GM18517 (cell line): ENCODE results near the gene OSBPL9.
"Not testable (repeated sequence)": the region's sequence is repeated elsewhere in the genome, so short reads cannot be mapped to it uniquely, and the experiment has no call there.

Experiments used
- ATAC-seq: cut with Tn5 transposase; IDR thresholded peaks from one replicate; pipeline ENCODE4 v1.9.1; 2021; ENCODE audit warnings: mild to moderate bottlenecking, moderate library complexity; ENCODE audit not compliant: unreplicated experiment

Gene OSBPL9

DNA sequence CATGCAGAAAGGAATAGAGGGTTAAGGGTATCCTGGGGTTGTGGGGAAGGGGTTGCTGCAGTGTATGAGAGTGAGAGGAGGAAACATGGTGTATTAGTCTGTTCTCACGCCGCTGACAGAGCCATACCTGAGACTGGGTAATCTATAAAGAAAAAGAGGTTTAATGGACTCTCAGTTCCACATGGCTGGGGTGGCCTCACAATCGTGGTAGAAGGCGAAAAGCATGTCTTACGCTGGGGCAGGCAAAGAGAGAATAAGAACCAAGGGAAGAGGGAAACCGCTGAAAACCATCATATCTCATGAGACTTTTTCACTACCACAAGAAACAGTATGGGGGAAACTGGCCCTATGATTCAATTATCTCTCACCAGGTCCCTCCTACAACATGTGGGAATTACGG, 17.7 kb downstream of the OSBPL9 start:
- ATAC-seq: no peak

DNA sequence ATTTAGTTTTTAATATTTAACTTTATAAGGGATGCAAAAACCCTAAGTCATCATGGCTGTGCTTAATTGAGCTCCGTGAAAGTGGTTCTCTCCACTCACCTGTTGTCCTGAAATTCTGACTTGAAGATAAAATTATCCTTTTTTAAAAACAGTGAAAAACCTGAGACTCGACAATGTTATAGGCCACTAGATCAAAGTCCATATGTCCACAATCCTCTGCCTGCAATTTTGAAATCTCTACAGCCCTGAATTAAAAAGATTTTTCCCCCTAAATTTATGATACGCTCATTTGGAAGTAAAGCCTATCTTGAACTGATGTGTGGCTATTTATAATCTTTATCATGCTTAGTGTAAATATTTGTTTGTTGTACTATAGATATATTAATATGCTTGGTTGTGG, 18.7 kb downstream of the OSBPL9 start:
- no peak for ATAC-seq

DNA sequence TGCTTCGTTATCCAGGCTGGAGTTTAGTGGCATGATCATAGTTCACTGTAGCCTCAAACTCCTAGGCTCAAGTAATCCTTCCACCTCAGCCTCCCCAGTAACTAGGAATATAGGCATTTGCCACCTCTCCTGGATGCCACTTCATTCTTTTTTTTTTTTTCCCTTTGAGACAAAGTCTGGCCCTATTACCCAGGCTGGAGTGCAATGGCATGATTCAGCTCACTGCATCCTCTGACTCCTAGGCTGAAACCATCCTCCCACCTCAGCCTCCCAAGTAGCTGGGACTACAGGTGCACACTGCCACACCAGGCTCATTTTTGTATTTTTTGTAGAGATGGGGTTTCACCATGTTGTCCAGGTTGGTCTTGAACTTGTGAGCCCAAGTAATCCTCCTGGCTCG, 19.3 kb downstream of the OSBPL9 start:
- no peak for ATAC-seq

DNA sequence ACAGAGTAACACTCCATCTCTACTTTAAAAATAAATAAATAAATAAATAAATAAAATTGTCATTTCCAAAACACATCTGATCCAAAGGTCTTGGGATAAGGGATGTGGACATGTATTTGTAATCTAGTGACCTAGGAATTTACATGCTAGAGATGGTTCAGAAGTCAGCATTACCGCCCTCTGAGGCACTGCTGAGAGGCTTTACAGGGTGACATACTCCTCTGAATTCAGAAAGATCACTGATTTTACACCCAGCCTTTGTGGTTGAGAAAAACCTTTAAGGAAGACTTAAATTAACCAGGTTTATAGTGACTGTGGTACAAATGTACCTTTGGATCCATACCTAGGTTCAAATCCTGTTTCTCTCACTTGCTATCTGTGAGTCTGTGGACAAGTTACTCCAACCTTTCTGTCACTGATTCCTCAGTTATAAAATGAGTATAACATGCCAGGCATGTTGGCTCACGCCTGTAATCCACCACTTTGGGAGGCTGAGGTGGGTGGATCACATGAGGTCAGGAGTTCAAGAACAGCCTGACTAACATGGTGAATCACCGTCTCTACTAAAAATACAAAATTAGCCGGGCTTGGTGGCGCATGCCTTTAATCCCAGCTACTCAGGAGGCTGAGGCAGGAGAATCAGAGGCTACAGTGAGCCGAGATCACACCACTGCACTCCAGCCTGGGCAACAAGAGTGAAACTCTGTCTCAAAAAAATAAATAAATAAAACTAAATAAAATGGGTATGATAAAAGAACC, 20.1 kb downstream of the OSBPL9 start:
- ATAC-seq: no peak

DNA sequence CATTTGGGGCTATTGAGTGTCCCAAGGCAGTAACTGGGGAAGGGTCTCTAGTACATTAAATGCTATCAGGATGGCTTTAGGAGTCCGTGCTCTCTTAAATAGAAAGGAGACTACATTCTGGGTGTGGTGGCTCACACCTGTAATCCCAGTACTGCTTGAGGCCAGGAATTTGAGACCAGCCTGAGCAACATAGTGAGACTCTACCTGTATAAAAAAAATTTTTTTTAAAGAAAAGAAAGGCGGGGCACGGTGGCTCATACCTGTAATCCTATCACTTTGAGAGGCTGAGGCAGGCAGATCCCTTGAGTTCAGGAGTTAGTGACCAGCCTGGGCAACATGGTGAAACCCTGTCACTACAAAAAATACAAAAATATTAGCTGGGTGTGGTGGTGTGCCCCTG, 21.5 kb downstream of the OSBPL9 start:
- no peak for ATAC-seq

DNA sequence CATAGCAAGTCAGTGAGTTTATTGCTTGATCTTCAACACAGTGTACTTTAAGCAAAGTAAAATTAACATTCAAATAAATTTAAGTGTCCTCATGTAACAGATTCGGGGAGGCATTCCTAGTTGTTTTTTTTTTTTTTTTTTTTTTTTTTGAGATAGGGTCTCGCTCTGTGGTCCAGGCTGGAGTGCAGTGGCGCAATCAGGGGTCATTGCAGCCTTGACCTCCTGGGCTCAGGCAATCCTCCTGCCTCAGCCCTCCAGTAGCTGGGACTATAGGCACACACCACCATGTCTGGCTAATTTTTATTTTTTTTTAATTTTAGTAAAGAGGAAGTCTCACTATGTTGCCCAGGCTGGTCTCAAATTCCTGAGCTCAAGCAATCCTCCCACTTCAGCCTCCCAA, 22.8 kb downstream of the OSBPL9 start:
- ATAC-seq: no peak

DNA sequence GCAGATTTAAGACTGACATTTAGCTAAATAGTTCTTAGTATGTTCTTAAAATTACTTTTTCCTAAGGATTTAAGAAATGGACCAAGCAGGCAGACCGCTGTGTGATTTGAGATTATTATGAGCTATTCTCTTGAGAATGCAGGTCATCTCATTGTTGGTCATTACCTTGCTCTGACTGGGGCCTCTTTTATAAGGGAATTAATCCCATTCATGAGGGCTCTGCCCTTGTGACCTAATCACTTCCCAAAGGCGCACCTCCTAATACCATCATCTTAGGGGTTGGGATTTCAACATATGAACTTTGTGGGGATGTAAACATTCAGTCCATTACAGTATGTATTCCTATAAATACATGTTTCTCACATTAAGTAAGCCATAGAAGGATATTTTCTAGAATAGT, 24.2 kb downstream of the OSBPL9 start:
- ATAC-seq: no peak

DNA sequence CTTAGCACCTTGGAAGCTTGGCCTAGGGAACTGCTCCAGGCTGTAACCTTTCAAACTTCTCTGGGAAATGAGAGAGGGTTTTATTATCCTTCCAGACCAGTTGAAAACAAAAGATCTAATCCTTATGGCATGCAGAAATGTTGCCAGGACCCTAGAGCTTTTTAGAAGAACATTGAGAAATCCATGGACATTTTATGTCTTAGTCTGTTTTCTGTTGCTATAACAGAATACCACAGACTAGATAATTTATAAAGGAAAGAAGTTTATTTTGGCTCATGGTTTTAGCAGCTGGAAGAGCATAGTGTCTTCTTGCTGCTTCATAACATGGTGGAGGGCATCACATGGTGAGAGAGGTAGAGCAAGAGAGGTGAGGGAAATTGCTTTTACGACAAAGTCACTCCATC, 25.8 kb downstream of the OSBPL9 start:
- ATAC-seq: no peak

DNA sequence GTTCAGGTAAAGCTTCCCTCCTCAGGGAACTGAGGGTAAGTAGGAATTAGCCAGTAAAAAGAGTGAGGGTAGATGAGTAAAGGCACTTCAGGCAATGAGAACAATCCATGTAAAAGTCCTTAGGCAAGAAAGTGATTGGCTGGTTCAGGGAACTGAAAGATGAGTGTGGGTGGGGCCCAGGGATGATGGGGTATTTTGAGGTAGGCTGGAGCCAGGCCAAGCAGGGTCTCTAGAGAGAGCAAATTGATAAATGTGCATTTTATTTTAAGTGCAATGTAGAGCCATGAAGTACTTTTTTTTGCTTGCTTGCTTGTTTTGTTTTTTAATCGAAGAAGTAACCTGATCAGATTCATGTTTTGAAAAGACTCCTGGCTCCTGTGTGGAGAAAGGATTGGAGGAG, 26.5 kb downstream of the OSBPL9 start:
- no peak for ATAC-seq

DNA sequence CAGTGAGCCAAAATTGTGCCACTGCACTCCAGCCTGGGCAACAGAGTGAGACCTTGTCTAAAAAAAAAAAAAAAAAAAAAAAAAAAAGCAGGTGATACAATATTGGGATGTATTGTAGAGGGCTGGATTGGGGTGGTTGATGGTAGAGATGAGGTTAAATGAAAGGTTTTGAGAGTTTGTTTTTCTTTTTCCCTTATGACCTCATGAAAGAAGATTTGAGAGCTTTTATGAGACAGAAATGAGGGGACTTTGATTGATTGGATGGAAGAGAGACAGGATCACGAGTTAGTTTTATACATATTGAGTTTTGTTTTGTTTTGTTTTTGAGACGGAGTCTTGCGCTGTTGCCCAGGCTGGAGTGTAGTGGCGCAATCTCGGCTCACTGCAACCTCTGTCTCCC, 27.1 kb downstream of the OSBPL9 start:
- ATAC-seq: no peak

DNA sequence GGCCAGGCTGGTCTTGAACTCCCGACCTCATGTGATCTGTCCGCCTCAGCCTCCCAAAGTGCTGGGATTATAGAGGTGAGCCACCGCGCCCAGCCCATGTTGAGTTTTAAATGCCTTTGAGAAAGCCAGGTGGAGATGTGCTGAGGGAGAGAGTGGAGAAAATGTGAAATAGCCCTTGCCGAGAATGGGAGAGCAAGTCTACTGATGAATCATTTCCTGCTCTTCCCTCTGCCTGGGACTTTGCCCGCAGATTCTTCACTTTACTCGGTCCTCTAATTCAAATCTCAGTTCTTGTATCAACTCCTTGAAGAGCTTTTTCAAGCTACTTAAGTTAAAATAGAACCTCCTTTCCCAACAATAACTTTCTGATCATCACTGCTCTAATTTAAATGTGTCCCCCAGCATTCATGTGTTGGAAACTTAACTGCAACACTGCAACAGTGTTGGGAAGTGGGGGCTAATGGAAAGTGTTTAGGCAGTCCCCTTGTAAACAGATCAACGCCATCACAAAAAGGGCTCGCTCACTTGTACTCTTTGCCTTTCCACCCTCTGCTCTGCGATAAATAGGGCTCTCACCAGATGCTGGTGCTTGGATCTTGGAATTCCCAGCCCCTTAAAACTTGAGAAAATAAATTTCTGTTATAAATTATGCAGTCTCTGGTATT, 27.8 kb downstream of the OSBPL9 start:
- ATAC-seq: no peak

DNA sequence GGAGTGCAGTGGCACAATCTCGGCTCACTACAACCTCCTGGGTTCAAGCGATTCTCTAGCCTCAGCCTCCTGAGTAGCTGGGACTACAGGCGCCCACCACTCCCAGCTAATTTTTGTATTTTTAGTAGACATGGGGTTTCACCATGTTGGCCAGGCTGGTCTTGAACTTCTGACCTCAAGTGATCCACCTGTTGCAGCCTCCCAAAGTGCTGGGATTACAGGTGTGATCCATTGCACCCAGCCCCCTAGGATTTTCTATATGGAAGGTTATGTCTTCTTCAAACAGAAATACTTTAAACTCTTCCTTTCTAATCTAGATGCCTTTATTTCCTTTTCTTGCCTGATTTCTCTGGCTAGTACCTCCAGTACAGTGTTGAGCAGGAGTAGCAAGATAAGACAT, 29.7 kb downstream of the OSBPL9 start:
- not testable (repeated sequence) for ATAC-seq

DNA sequence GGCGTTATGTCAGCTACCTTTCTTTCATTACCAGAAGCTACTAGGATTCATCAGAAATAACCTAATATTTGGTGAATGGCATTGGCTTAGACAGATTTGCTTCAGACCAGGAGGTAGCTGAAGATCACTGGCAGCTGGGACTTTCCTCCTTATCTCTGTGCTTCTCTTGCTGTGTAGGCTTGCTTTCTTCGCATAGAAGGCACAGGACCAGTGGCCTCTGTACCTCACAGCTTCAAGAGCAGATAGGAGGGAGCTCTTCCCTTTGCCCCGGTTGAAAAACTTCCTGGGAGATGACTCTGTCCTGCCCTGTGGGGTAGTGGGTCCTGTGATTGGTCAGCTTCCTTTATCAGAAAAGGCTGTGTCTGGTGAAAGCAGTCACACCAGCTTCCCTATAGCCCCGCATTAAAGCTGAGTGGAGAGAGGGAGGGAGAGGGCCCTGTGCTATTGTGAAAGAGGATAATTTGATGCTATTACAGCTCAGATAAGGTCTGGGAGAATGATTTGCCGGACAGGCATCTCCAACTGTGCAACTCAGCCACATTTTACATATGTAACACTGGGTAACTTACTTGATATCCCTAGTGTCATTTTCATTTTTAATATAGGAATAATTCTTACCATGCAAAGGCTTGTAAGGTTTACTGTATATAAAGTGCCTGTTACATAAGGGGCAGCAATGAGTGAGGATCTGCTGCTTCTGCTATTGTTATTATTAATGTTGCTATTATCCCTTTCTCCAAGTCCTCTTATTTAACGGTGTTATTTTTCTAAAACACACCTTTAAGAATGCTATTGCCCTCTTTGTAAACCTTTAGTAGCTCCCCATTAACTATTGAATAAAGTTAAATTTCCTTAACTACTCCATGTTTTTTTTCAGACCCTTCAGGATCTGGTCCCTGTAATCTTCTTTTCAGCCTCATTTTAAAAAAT, 31.6 kb downstream of the OSBPL9 start:
- ATAC-seq: no peak

DNA sequence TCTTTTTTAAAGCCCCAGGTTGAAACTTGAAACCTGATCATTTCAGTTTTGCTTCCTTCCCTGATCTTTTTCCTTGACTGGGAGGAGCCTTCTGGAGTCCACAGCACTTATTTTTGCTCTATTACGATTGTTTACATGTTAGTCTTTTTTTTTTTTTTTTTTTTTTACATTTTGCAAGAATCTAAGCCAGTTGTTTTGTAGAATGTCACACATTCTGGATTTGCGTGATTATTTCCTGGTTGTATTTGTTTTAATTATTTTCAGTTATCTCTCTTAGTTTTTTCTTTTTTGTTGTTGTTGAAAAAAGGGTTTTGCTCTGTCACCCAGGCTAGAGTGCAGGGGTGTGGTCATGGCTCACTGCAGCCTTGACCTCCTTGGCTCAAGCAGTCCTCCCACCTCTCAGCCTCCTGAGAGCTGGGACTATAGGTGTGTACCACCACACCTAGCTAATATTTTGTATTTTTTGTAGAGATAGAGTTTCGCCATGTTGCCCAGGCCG, 32.8 kb downstream of the OSBPL9 start:
- ATAC-seq: no peak

DNA sequence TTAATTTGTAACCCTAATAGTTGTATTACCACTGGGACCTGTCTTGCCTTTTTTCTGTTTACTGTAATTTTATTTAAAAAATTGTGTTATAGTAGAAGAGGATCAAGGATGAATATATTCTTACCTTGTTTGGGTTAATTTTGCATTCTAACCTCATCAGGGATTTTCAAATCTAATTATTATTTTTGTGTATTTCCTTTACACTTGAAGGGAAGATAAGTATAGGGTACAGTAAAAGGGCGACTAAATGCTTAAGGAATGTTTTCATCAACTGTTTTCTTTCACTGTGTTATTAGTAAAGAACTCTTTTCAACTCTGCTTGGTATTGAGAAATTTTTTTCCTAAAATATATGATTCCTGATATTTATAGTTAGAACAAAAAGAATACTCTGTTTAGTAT, 33.3 kb downstream of the OSBPL9 start:
- no peak for ATAC-seq

DNA sequence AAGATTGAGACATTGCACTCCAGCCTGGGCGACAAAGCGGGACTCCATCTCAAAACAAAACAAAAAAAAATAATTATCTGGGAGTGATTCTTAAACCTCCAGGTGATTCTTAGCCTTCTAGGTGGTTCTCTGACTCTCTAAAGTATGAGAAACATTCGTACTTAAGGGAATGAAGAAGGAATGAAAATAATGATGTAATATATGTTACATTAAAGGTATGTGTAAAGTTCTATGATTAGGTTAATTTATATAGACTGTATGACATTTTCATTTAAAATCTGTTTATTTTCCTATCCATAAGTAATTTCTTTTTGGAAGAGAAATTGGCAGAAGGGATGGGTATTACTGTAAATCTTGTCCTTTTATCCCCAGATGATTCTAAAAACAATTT, 34.7 kb downstream of the OSBPL9 start:
- ATAC-seq: no peak

DNA sequence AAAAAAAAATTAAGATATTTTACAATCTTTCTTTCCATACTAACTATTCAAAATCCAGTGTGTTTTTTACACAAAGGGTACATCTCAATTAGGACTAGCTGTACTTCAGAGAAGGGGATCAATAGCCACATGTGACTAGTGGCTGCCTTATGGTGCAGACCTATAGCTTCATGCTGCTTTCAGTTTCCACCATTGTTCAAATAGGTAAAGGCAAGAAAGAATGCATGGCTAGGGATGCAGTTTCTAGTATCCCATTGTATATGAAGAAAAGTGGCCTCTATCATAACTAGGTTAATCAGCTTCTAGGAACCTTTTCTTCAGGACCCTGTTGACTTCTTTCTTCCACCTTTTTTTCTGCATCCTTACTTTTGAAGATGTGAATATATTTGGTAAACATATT, 35.7 kb downstream of the OSBPL9 start:
- no peak for ATAC-seq

DNA sequence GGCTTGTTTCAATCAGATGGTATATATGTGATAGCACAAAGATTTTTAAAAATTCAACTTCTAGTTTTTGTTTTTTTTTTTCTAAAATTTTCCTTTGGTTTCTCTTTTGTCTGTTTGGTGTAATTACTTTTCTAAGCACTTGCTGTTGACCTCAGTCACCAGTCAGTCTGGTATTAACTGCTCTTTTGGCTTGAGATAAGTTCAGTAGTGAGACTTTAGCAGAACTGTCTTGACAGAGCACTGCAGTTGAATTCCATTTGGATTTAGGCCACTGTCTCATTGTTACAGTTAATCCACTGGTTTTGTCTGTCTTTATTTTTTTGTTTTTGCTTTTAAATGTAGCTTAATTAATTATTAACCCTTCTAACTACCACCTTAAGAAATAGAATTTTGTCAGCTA, 36.2 kb downstream of the OSBPL9 start:
- no peak for ATAC-seq

DNA sequence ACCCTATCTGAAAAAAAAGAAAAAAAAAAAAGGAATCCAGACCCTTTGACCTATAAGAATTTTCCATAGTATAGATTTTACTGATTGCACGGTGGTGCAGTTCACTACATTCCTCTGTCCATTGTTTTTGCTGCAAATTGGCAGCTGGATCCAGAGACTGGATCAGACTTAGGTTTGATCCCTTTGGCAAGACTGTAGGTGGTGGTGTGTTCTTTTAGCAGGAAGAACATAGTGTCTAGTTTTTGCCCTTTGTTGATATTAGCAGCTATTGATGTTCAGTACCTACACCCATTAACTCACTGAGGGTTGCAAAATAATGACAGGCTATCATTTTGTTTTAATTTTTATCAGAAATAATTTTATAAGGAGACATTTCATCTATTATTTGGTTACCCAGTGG, 37.1 kb downstream of the OSBPL9 start:
- no peak for ATAC-seq

DNA sequence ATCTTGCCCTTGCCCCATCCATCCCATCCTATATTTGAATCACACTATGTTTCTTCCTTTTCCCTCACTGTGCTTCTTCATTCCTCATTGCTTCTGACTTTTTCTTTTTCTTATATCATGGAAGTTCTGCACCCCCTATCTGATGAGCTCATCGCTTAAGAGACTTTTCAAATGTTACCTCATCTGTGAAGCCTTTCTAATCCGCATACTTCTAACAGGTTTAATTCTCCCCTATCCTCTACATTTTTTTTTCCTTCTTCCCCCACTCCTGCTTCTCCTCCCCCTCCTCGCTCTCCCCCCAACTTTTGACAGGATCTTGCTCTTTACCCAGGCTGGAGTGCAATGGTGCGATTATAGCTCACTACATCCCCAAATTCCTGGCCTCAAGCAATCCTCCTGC, 39.5 kb downstream of the OSBPL9 start:
- no peak for ATAC-seq

DNA sequence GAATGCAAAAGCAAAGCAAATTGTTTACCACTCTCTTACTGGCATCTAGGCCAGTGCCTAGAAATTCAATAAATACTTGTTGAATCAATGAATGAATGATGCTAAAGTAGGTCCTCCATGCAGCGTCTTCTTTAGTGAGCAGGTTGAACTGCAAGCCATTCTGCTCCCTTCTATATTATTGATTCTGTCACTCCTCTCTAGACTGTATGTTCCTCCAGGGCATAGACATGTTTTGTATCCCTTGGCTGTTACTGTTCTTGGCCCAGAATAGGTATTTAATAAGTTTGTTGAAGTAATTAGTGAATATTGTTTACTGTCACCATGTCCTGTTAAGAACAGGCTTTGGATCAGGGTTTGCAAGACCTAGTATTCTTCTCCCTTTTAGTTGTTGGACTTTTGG, 43.7 kb downstream of the OSBPL9 start:
- no peak for ATAC-seq
